Thyroid gland (tissue), 4 donors: ENCODE data around the gene MAGEA11. TPM values are rescaled to one million over a fixed set of nuclear protein-coding genes. Genes with fewer than 3 reads are reported as not detected.
"Not testable (repeated sequence)": the region's sequence is repeated elsewhere in the genome, so short reads cannot be mapped to it uniquely, and the experiment has no call there.

Experiments
- DNase-seq, 2 donors: peaks; one replicate each; pipeline ENCODE4 v3.0.0-alpha.2; 2019
- H3K27ac ChIP-seq, 3 donors: fragments of 200-600 bp; sonication (generic); 1 replicate in 2 of 3; 2 replicates in 1 of 3; pipeline ENCODE4 v1.5.1; 2016 to 2019; ENCODE audit warnings: mild to moderate bottlenecking in 1 of 3, moderate library complexity in 1 of 3
- H3K27me3 ChIP-seq: fragments of 200-600 bp; sonication (generic); one replicate; pipeline ENCODE4 v1.5.1; 2019
- H3K36me3 ChIP-seq, 2 donors: fragments of 200-600 bp; sonication (generic); one replicate each; pipeline ENCODE4 v1.5.1; 2016 to 2019
- H3K4me1 ChIP-seq, 2 donors: fragments of 200-600 bp; sonication (generic); one replicate each; pipeline ENCODE4 v1.5.1; 2017 to 2019
- H3K4me3 ChIP-seq, 3 donors: fragments of 200-600 bp; sonication (generic); replicated peaks in 1 of 3; 1 replicate in 2 of 3; 2 replicates in 1 of 3; pipeline ENCODE4 v1.5.1; 2016; ENCODE audit warnings: mild to moderate bottlenecking in 1 of 3
- H3K9me3 ChIP-seq: fragments of 200-600 bp; sonication (generic); one replicate; pipeline ENCODE4 v1.5.1; 2017
- CTCF ChIP-seq, 6 experiments: fragments of 200-600 bp in 3 of 6; fragments of 450-650 bp in 3 of 6; sonication (generic) in 3 of 6; IDR thresholded peaks; one replicate each; pipeline ENCODE4 v1.5.1; 2016 to 2019; ENCODE audit warnings: antibody characterized with exemption in 6 of 6, mild to moderate bottlenecking in 2 of 6, inconsistent platforms in 1 of 6, moderate library complexity in 1 of 6
- POLR2A ChIP-seq, 2 donors: fragments of 450-650 bp; IDR thresholded peaks; one replicate each; pipeline ENCODE4 v1.6.1; 2017; ENCODE audit warnings: antibody characterized with exemption in 2 of 2, mild to moderate bottlenecking in 2 of 2, moderate library complexity in 1 of 2
- WGBS, 2 donors: methylation state at CpG; one replicate each; pipeline ENCODE4 v1.1.5; 2017; 5-methylcytosine and 5-hydroxymethylcytosine counted together
- intact Hi-C: fragments of 100-400 bp; cut with DNase I; formaldehyde crosslinking; loops from one replicate; pipeline ENCODE4 v1.15.1; 2023
- total RNA-seq, 4 donors: library from RNA; depleted of rRNA; stranded (reverse); fragments of >200 nt; gene quantifications; one replicate each; pipeline ENCODE4 v1.2.3, GENCODE V29; 2016

Gene MAGEA11
- total RNA-seq, 4 donors from 2014 or later: not detected

DNA sequence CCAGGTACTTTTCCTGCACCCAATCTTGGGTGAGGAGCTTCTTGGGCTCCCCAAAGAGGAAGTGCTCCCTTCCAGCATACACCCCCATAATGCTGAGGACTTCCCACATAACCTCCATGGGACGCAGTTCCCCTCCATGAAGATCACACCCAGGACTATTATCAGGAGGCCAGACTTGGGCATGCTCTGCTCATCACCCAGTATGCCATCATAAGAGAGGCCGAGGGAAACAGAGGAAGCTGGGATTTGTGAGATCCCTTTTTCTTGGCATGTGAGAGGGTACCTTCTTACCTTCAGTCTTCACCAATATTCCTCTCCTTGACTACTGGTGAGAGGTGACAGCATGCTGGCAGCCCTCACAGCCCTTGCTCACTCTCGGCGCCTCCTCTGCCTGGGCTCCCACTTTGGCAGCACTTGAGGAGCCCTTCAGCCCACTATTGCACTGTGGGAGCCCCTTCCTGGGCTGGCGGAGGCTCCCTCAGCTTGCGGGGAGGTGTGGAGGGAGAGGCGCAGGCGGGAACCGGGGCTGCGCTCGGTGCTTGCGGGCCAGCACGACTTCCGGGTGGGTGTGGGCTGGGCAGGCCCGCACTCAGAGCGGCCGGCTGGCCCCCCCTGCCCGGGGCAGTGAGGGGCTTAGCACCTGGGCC is 46.3 kb downstream of the MAGEA11 start:
- TF ChIP-seq CTCF (IDR thresholded peaks at IDR 0.05) (no peak), POLR2A (IDR thresholded peaks at IDR 0.05) (no peak)
- Histone ChIP-seq H3K27ac (no peak overlapping the region), H3K4me3 (no peak overlapping the region), H3K27me3 (no peaks in the 10 kb centered on the region), H3K4me1 (no peaks in the 10 kb centered on the region), H3K9me3 (no peaks in the 10 kb centered on the region), H3K36me3 (no peaks in the 10 kb centered on the region)
- whole genome bisulfite sequencing, 2 donors: 96% methylated on average over 9 of the region's 18 CpGs; no CpG with 5 or more reads in 1 of the 2 donors
- no peak for DNase-seq
- intact Hi-C loops: no loop called here

GRCh38 chrX:149758715-149759078 is 46.8 kb downstream of the MAGEA11 start:
- intact Hi-C loops, H3K27me3 ChIP-seq, H3K27ac ChIP-seq, DNase-seq, H3K36me3 ChIP-seq, H3K9me3 ChIP-seq, H3K4me1 ChIP-seq, H3K4me3 ChIP-seq: not testable (repeated sequence)
- no CpG with 5 or more reads among the region's 17 CpGs for WGBS, 2 donors

- no peaks in the 10 kb centered on the region for H3K9me3 ChIP-seq
- TF ChIP-seq POLR2A (IDR thresholded peaks at IDR 0.05) (no peak), CTCF (IDR thresholded peaks at IDR 0.05) (no peak)
- intact Hi-C loops: no loop called here
- no peak for DNase-seq
- no peaks in the 10 kb centered on the region for H3K36me3 ChIP-seq
- no peak overlapping the region for H3K4me3 ChIP-seq
- no peak overlapping the region for H3K27ac ChIP-seq
- WGBS, 2 donors: 60 to 96% methylated on average over 1 to 4 of the region's 7 CpGs
- no peaks in the 10 kb centered on the region for H3K27me3 ChIP-seq
- no peaks in the 10 kb centered on the region for H3K4me1 ChIP-seq
Measured at GRCh38 chrX:149759824-149760223, 48.0 kb downstream of the MAGEA11 start.

GRCh38 chrX:149760965-149761364 is 49.1 kb downstream of the MAGEA11 start:
- WGBS, 2 donors: 80 to 100% methylated on average over 1 to 2 of the region's 3 CpGs
- intact Hi-C loops: no loop called here
- no peak for DNase-seq

DNA sequence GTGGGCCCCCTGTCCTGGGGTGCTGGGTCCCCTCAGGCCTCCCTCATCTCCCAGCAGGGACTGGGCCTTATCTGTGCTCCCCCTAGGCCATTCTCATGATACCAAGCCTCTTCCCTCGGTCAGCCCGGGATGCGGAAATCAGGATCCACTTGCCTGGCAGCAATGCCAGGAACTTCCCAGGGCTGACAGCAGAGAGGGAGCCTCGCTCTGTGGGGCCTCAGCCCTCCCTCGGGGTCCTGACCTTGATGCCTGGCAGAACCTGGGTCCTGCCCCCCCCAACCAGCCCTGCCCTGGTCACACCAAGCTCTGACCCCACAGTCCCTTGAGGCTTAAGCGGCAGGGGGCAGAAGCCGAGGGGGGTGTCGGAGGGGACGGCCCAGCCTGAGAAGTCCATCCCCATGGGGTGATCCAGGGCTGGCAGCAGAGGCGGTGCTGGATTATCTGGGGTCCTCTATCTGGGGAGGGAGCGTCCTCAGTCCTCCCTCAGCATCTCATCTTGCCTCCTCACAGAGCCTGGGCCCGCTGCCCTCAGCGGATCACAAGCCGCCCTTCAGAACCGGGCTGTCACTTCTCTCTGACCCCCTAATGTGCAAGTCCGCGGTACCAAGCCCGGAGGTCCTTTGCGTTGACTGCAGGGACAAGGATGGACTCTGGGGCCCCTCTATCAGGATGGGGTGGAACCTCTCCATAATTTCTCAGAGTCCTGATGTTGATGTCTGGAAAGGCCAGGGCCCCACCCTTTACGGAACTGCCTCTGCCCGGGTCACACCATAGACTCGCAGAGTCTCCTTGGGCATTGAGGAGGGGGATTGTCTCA is 50.2 kb downstream of the MAGEA11 start:
- DNase-seq, intact Hi-C loops, H3K36me3 ChIP-seq, H3K9me3 ChIP-seq, H3K4me3 ChIP-seq, H3K27ac ChIP-seq, H3K27me3 ChIP-seq, H3K4me1 ChIP-seq: not testable (repeated sequence)
- WGBS, 2 donors: 93% methylated on average over 9 of the region's 22 CpGs; no CpG with 5 or more reads in 1 of the 2 donors

More at GRCh38 chrX:149760965-149761364, 49.1 kb downstream of the MAGEA11 start:
- H3K9me3 ChIP-seq: no peaks in the 10 kb centered on the region
- H3K27me3 ChIP-seq: no peaks in the 10 kb centered on the region
- no peak overlapping the region for H3K27ac ChIP-seq
- TF ChIP-seq CTCF (IDR thresholded peaks at IDR 0.05) (no peak), POLR2A (IDR thresholded peaks at IDR 0.05) (no peak)
- H3K4me1 ChIP-seq: no peaks in the 10 kb centered on the region
- no peaks in the 10 kb centered on the region for H3K36me3 ChIP-seq
- no peak overlapping the region for H3K4me3 ChIP-seq
